Lower leg skin (tissue), 4 donors: ENCODE data around the gene PRDX5. TPM values are rescaled to one million over a fixed set of nuclear protein-coding genes. Genes with fewer than 3 reads are reported as not detected.

Experiments used
- DNase-seq, 2 donors: peaks; one replicate each; pipeline ENCODE4 v3.0.0-alpha.2; 2019; ENCODE audit warnings: low spot score in 2 of 2
- H3K4me3 ChIP-seq: fragments of 200-600 bp; sonication (generic); 2 replicates; pipeline ENCODE4 v1.5.1; 2017; ENCODE audit warnings: mild to moderate bottlenecking, low read depth; ENCODE audit not compliant: poor library complexity, severe bottlenecking
- CTCF ChIP-seq, 3 donors: fragments of 450-650 bp; IDR thresholded peaks; one replicate each; pipeline ENCODE4 v1.5.1; 2016; ENCODE audit warnings: antibody characterized with exemption in 3 of 3, mild to moderate bottlenecking in 3 of 3, moderate library complexity in 2 of 3
- POLR2A ChIP-seq, 2 donors: fragments of 450-650 bp; IDR thresholded peaks; one replicate each; pipeline ENCODE4 v1.6.1; 2016 to 2017; ENCODE audit warnings: antibody characterized with exemption in 2 of 2, mild to moderate bottlenecking in 1 of 2, moderate library complexity in 1 of 2
- WGBS, 2 donors: methylation state at CpG; one replicate each; pipeline ENCODE4 v1.1.5; 2018; 5-methylcytosine and 5-hydroxymethylcytosine counted together
- intact Hi-C: fragments of 100-400 bp; cut with DNase I; formaldehyde crosslinking; loops from one replicate; pipeline ENCODE4 v1.15.0; 2023; ENCODE audit warnings: low total_unique reads
- total RNA-seq, 4 donors: library from RNA; depleted of rRNA; stranded (reverse); fragments of >200 nt; gene quantifications; one replicate each; pipeline ENCODE4 v1.1.0, GENCODE V29; 2016

PRDX5 gene
- total RNA-seq, 4 donors from 2014 or later = 170 to 284 (median 215) TPM

GRCh38 chr11:64324692-64325469, 7.0 kb downstream of the PRDX5 start:
- WGBS, 2 donors = 67 to 68% methylated on average over 11 of the region's 11 CpGs
- no peak overlapping the region for H3K4me3 ChIP-seq
- intact Hi-C loops = no loop called here
- DNase-seq = no peak
- TF ChIP-seq CTCF (IDR thresholded peaks at IDR 0.05) = no peak
- no peak for TF ChIP-seq POLR2A (IDR thresholded peaks at IDR 0.05)

GRCh38 chr11:64327375-64327774, 9.5 kb downstream of the PRDX5 start:
- no peak for TF ChIP-seq CTCF (IDR thresholded peaks at IDR 0.05)
- TF ChIP-seq POLR2A (IDR thresholded peaks at IDR 0.05) = no peak
- no peak for DNase-seq
- intact Hi-C loops = no loop called here
- 86 to 90% methylated on average over 2 of the region's 2 CpGs for WGBS, 2 donors
- no peak overlapping the region for H3K4me3 ChIP-seq

- DNase-seq = no peak
- no peak overlapping the region for H3K4me3 ChIP-seq
- TF ChIP-seq CTCF (IDR thresholded peaks at IDR 0.05) (no peak), POLR2A (IDR thresholded peaks at IDR 0.05) (no peak)
- intact Hi-C loops = no loop called here
- 83 to 87% methylated on average over 3 of the region's 3 CpGs for WGBS, 2 donors
Measured at GRCh38 chr11:64327993-64328392, 10.1 kb downstream of the PRDX5 start.

- intact Hi-C loops = no loop called here
- 86% methylated on average over 11 of the region's 11 CpGs for WGBS, 2 donors
- DNase-seq = no peak
- TF ChIP-seq CTCF (IDR thresholded peaks at IDR 0.05) (no peak), POLR2A (IDR thresholded peaks at IDR 0.05) (no peak)
- H3K4me3 ChIP-seq = no peak overlapping the region
Measured at GRCh38 chr11:64330888-64331287, 13.0 kb downstream of the PRDX5 start.

GRCh38 chr11:64331569-64332371, 13.8 kb downstream of the PRDX5 start:
- TF ChIP-seq POLR2A (IDR thresholded peaks at IDR 0.05) (no peak), CTCF (IDR thresholded peaks at IDR 0.05) (no peak)
- intact Hi-C loops = no loop called here
- WGBS, 2 donors = 16 to 22% methylated on average over 16 to 20 of the region's 20 CpGs
- no peak overlapping the region for H3K4me3 ChIP-seq
- DNase-seq = no peak
